Esophagus squamous epithelium (tissue), 5 donors: ENCODE results near the gene PRKCE. TPM values are rescaled to one million over a fixed set of nuclear protein-coding genes. Genes with fewer than 3 reads are reported as not detected.

Experiments used
- DNase-seq: peaks from one replicate; lab custom pipeline; 2025; lab: John Stamatoyannopoulos, UW
- H3K27ac ChIP-seq, 4 donors: fragments of 200-600 bp; sonication (generic); one replicate each; pipeline ENCODE4 v1.5.1; 2016 to 2019; ENCODE audit warnings: mild to moderate bottlenecking in 1 of 4
- H3K27me3 ChIP-seq, 4 donors: fragments of 200-600 bp; sonication (generic); 1 replicate in 3 of 4; 2 replicates in 1 of 4; pipeline versions ENCODE4 v1.5.1 to v1.6.0; 2017 to 2021; ENCODE audit warnings: antibody characterized with exemption in 1 of 4
- H3K36me3 ChIP-seq, 3 donors: fragments of 200-600 bp; sonication (generic); one replicate each; pipeline ENCODE4 v1.5.1; 2016 to 2019
- H3K4me1 ChIP-seq, 3 donors: fragments of 200-600 bp; sonication (generic); one replicate each; pipeline ENCODE4 v1.5.1; 2017 to 2019
- H3K4me3 ChIP-seq, 4 donors: fragments of 200-600 bp; sonication (generic); 1 replicate in 3 of 4; 2 replicates in 1 of 4; pipeline ENCODE4 v1.5.1; 2016 to 2019; ENCODE audit warnings: mild to moderate bottlenecking in 2 of 4, moderate library complexity in 1 of 4
- H3K9me3 ChIP-seq, 3 donors: fragments of 200-600 bp; sonication (generic); one replicate each; pipeline ENCODE4 v1.5.1; 2016 to 2019
- POLR2A ChIP-seq, 4 donors: fragments of 450-650 bp; IDR thresholded peaks; one replicate each; pipeline ENCODE4 v1.6.1; 2017; ENCODE audit warnings: antibody characterized with exemption in 4 of 4, mild to moderate bottlenecking in 4 of 4, moderate library complexity in 3 of 4
- WGBS, 2 donors: methylation state at CpG; one replicate each; pipeline ENCODE4 v1.1.5; 2018; 5-methylcytosine and 5-hydroxymethylcytosine counted together
- intact Hi-C: fragments of 100-400 bp; cut with DNase I; formaldehyde crosslinking; loops from one replicate; pipeline ENCODE4 v1.15.0; 2022
- total RNA-seq, 4 donors: library from RNA; depleted of rRNA; stranded (reverse); fragments of >200 nt; gene quantifications; one replicate each; pipeline ENCODE4 v1.1.0, GENCODE V29; 2016
- TF ChIP-seq, protein P1 (sequence below), 6 experiments: fragments of 450-650 bp in 4 of 6; fragments of 200-600 bp in 2 of 6; sonication (generic) in 2 of 6; IDR thresholded peaks; one replicate each; pipeline ENCODE4 v1.5.1; 2016 to 2019; ENCODE audit warnings: antibody characterized with exemption in 6 of 6, mild to moderate bottlenecking in 4 of 6, moderate library complexity in 4 of 6
- donor health status: DM: yes; HTN: yes; CAD: no.

Gene PRKCE
- total RNA-seq, 4 donors from 2014 or later, result 6.5 to 13.7 (median 9.9) TPM

DNA sequence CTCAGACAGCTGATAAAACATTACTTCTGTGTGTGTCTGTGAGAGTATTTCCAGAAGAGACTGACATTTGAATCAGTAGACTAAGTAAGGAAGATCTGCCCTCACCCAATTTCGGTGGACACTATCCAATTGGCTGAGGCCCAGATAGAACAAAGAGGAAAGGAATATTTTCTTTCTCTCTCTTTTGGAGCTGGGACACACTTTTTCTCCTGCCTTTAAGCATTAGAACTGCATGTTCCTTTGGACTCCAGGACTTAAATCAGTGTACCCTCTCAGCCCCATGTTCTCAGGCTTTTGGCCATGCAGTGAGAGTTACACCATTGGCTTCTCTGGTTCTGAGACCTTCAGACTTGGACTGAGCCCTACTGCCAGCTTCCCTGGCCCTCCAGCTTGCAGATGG is 37.1 kb upstream of the PRKCE start:
- Histone ChIP-seq H3K9me3 (no peaks in the 10 kb centered on the region), H3K36me3 (no peaks in the 10 kb centered on the region), H3K4me1 (peaks cover 6 to 50% (median 10%) of the 10 kb centered on the region in 3 donors), H3K27me3 (no peaks in the 10 kb centered on the region), H3K4me3 (no peak overlapping the region), H3K27ac (peak overlapping the region in 3 of 4 donors; percentile 42 to 51 (median 44))
- no peak for DNase-seq
- TF ChIP-seq, protein P1, sequence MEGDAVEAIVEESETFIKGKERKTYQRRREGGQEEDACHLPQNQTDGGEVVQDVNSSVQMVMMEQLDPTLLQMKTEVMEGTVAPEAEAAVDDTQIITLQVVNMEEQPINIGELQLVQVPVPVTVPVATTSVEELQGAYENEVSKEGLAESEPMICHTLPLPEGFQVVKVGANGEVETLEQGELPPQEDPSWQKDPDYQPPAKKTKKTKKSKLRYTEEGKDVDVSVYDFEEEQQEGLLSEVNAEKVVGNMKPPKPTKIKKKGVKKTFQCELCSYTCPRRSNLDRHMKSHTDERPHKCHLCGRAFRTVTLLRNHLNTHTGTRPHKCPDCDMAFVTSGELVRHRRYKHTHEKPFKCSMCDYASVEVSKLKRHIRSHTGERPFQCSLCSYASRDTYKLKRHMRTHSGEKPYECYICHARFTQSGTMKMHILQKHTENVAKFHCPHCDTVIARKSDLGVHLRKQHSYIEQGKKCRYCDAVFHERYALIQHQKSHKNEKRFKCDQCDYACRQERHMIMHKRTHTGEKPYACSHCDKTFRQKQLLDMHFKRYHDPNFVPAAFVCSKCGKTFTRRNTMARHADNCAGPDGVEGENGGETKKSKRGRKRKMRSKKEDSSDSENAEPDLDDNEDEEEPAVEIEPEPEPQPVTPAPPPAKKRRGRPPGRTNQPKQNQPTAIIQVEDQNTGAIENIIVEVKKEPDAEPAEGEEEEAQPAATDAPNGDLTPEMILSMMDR (IDR thresholded peaks at IDR 0.05), result no peak
- no peak for TF ChIP-seq POLR2A (IDR thresholded peaks at IDR 0.05)
- WGBS, 2 donors, result 35 to 45% methylated on average over 1 of the region's 1 CpG
- intact Hi-C loops, result no loop called here

DNA sequence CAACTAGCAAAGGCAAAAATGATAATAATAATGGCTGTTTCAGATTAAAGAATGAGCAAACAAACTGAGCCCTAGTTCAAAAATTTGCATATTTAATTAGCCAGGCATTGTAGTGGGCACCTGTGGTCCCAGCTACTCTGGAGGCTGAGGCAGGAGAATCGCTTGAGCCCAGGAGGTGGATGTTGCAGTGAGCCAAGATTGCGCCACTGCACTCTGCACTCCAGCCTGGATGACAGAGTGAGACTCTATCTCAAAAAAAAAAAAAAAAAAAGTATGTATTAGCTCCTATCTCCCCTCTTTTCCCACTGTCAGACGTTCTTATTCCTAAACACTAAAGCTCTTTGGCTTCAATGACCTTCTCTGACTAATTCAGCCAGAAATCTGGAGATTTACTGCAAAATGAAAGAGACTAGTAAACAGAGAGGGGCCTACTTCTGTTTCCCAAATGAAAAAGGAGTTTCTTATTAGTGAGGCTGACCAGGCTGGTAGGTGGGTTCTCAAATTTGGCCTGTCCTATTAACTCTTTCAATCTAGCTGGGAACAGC is 36.5 kb upstream of the PRKCE start:
- H3K36me3 ChIP-seq, result no peaks in the 10 kb centered on the region
- H3K4me3 ChIP-seq, result no peak overlapping the region
- WGBS, 2 donors, result 71 to 73% methylated on average over 3 of the region's 3 CpGs
- TF ChIP-seq POLR2A (IDR thresholded peaks at IDR 0.05), result no peak
- TF ChIP-seq, protein P1 (IDR thresholded peaks at IDR 0.05), result no peak
- H3K4me1 ChIP-seq, result peaks cover 1 to 44% (median 10%) of the 10 kb centered on the region in 3 donors
- no peaks in the 10 kb centered on the region for H3K27me3 ChIP-seq
- H3K9me3 ChIP-seq, result no peaks in the 10 kb centered on the region
- peak overlapping the region in 3 of 4 donors; percentile 42 to 51 (median 44) for H3K27ac ChIP-seq
- intact Hi-C loops, result no loop called here
- DNase-seq, result no peak

GRCh38 chr2:45616658-45617411 is 34.6 kb upstream of the PRKCE start:
- H3K4me1 ChIP-seq, result peaks cover 0 to 33% (median 5%) of the 10 kb centered on the region in 3 donors
- H3K27ac ChIP-seq, result no peak overlapping the region
- no peak for DNase-seq
- WGBS, 2 donors, result 34 to 50% methylated on average over 4 of the region's 4 CpGs
- intact Hi-C loops, result no loop called here
- H3K36me3 ChIP-seq, result no peaks in the 10 kb centered on the region
- no peaks in the 10 kb centered on the region for H3K27me3 ChIP-seq
- TF ChIP-seq, protein P1 (IDR thresholded peaks at IDR 0.05), result no peak
- no peak for TF ChIP-seq POLR2A (IDR thresholded peaks at IDR 0.05)
- no peaks in the 10 kb centered on the region for H3K9me3 ChIP-seq
- no peak overlapping the region for H3K4me3 ChIP-seq

- H3K36me3 ChIP-seq, result no peaks in the 10 kb centered on the region
- H3K27me3 ChIP-seq, result no peaks in the 10 kb centered on the region
- no peak for TF ChIP-seq POLR2A (IDR thresholded peaks at IDR 0.05)
- TF ChIP-seq, protein P1 (IDR thresholded peaks at IDR 0.05), result no peak
These were observed 34.0 kb upstream of the PRKCE start for GRCh38 chr2:45617496-45617895.

More at GRCh38 chr2:45617496-45617895, 34.0 kb upstream of the PRKCE start:
- WGBS, 2 donors, result 31 to 38% methylated on average over 2 of the region's 2 CpGs
- no peak overlapping the region for H3K4me3 ChIP-seq
- no peak for DNase-seq
- peaks cover 0 to 27% (median 2%) of the 10 kb centered on the region in 3 donors for H3K4me1 ChIP-seq
- no peaks in the 10 kb centered on the region for H3K9me3 ChIP-seq
- intact Hi-C loops, result no loop called here
- no peak overlapping the region for H3K27ac ChIP-seq
